ENCODE results near the gene ZBTB46.

Gene ZBTB46

GRCh38 chr20:63702036-63702665 lies 128.9 kb downstream of the ZBTB46 start:
- DNase-seq: no peak

- peak; percentile 49 for DNase-seq
Measured at GRCh38 chr20:63701329-63702035, 129.6 kb downstream of the ZBTB46 start.

- no peak for DNase-seq
Measured at GRCh38 chr20:63701051-63701328, 130.1 kb downstream of the ZBTB46 start.

DNA sequence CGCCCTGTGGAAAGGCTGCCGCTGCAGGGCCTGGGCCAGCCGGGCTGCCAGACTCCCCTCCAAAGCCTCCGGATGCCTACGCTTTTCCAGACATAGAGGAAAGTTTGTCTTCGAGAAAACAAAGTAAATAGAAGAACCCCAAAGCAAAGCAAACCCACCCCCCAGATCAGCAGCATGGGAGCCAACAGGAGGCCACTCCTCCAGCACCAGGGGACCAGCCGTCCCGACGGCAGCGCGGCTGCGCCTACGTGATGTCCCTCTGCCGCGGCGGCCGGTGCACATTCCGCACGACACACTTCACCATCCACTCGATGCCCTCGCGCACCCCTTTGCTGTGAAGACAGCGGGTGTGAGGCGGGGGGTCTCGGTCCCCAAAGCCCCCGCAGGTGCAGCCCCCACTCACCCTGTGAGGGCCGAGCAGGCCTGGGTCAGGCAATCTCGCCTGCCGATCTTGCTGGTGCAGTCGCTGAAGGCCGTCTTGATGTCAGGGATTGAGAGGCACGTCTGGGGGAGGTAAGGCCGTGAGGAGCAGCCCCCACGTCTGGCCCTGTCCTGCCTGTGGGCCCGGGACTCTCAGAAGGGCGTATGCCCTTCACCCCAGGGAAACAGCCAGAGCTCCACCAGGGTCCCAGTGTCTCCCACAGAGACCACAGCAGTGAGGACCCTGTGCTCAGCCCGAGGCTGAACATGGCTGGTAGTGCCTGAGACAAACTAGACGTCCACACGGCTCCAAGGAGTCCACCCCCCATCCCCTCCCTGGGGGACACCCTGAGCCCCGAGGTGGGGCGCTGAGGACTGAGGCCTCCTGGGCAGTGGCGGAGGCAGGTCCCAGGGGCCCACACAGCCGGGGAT lies 130.6 kb downstream of the ZBTB46 start:
- DNase-seq: peak; percentile 34

DNA sequence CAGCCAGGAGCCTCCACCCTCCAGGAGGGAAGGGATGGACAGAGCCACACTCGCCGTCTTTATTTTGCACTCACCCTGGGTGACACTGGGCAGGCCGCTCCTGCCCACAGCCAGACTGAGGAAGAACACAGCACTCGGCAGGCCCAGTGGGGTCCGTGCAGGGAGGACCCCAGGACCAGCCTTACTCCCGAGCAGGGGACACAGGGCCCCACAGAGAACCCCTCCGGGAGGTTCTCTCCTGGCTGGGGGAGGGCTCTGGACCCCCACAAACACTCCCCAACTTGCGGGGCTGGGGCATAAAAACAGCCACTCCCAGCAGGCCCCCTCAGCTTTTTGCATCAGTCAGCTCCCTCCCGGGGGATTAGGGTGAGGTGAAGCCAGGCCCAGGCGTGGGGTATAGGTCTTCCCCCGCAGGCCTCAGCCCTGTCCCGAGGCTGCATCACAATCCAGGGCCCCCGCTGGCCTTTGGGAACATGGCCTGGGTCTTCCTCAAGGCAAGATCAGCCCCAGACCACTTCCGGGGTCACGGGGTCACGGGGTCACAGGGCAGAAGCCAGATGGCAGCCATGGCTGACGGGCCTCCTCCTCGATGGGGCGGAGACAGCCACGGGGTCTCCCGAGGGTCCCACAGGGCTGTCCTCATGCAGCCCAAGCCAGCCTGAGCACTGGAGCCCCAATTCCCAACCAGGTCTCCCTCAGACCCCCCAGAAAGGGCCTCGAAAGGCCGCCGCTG lies 131.4 kb downstream of the ZBTB46 start:
- DNase-seq: peak; percentile 58

GRCh38 chr20:63698739-63699465 lies 132.2 kb downstream of the ZBTB46 start:
- peak; percentile 99 for DNase-seq

- DNase-seq: no peak
Measured at GRCh38 chr20:63697868-63698545, 133.1 kb downstream of the ZBTB46 start.

- DNase-seq: peak; percentile 86
Measured at GRCh38 chr20:63697357-63697867, 133.7 kb downstream of the ZBTB46 start.

GRCh38 chr20:63696628-63697356 lies 134.3 kb downstream of the ZBTB46 start, which contains the start of gene TNFRSF6B:
TSS of gene TNFRSF6B (plus strand) at chr20:63696652. CDS start at chr20:63696768, 116 bp downstream.
- DNase-seq: no peak

DNA sequence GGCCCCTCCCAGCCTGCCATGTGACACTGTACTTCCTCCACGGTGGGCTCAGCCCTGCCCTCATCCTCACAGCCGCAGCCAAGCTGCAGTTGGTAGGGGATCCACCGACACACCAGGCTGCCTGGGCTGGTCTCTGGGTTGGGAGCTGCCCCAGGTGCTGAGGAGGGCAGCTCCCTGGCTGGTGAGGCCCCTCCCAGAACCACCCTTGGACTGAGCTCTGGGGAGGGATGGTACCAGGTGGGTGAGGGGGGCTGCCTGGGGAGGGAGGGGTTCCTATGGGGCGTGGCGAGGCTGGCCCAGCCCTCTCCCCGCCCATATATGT lies 134.8 kb downstream of the ZBTB46 start:
- peak; percentile 71 for DNase-seq

DNA sequence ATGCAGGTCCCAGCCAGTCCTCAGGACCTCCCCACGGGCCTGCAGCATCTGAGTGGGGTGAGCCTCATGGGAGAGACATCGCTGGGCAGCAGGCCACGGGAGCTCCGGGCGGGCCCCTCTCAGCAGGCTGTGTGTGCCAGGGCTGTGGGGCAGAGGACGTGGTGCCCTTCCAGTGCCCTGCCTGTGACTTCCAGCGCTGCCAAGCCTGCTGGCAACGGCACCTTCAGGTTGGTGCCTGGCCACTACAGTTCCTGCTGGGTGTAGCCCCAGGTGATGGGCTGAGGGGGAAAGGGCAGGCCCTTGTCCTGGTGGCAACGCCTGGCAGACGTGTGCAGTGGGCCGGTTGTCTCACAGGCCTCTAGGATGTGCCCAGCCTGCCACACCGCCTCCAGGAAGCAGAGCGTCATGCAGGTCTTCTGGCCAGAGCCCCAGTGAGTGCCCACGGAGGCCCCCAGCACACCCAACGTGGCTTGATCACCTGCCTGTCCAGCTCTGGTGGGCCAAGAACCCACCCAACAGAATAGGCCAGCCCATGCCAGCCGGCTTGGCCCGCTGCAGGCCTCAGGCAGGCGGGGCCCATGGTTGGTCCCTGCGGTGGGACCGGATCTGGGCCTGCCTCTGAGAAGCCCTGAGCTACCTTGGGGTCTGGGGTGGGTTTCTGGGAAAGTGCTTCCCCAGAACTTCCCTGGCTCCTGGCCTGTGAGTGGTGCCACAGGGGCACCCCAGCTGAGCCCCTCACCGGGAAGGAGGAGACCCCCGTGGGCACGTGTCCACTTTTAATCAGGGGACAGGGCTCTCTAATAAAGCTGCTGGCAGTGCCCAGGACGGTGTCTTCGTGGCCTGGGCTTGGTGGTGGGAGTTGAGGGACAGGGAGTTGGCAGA lies 135.4 kb downstream of the ZBTB46 start:
- DNase-seq: peak; percentile 53

GRCh38 chr20:63694584-63695423 lies 136.3 kb downstream of the ZBTB46 start:
- no peak for DNase-seq

DNA sequence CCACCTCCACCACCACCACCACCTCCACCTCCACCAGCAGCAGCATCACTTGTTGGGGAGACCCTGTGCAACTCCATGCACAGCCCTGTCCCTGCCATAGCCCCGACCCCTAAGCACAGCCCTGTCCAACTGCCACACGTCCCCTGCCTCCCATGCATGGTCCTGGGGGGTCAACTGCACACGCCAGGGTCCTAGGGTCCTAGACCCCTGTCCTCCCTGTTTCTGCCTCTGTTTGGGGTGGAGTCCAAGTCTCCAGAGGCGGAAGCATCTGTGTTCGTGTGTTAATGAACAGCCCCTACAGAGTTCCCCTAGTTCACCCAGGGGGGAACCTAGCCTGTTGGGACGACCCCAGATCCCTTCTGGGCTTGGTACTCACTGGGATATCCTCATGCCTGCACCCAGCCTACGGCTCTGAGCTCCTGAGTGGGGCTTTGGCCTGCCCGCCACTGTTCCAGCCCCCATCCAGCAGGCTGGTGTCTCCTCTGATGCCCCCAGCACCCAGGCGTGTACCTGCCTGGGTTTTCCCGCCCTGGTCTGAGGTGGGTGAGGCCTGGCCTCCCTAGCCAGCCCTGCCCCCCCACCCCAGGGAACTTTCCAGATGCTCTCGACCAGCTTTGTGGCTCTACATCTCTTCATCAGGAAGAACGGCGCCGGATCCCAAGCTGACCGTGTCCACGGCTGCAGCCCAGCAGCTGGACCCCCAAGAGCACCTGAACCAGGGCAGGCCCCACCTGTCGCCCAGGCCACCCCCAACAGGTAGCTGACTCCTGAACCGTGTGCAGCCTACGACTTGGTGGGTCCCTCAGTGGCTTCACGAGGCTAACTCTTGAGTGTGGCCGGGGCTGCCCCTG lies 137.1 kb downstream of the ZBTB46 start:
- peak; percentile 24 for DNase-seq
